ENCODE data around the gene GSDMA.

The GSDMA gene

GRCh38 chr17:39979893-39980350 is 17.1 kb downstream of the GSDMA start:
- H3K9me3 ChIP-seq (ENCODE audit: insufficient read depth, low read length) = no peaks in the 10 kb centered on the region
- H3K9ac ChIP-seq (ENCODE audit: low read length) = peak overlapping the region; percentile 81
- H3K4me2 ChIP-seq (ENCODE audit: low read length) = peak overlapping the region; percentile 68
- TF ChIP-seq CTCF (IDR thresholded peaks at IDR 0.05; ENCODE audit: low read depth, low read length) (no peak; the same call in 1 of the 2 replicates), EZH2phosphoT487 (IDR thresholded peaks at IDR 0.05; ENCODE audit: low read depth) (no peak)
- peaks cover 11% of the 10 kb centered on the region for H3K27me3 ChIP-seq (ENCODE audit: low read depth, low read length)
- H3K36me3 ChIP-seq (replicated peaks; ENCODE audit: low read depth, low read length) = peaks cover 12% of the 10 kb centered on the region
- peaks cover 18% of the 10 kb centered on the region for H4K20me1 ChIP-seq (ENCODE audit: insufficient read depth, low read length)
- peaks cover 32% of the 10 kb centered on the region for H3K79me2 ChIP-seq (ENCODE audit: low read length)
- H2AFZ ChIP-seq (ENCODE audit: low read depth, low read length) = peak overlapping the region; percentile 78
- peak overlapping the region; percentile 34 for H3K27ac ChIP-seq (ENCODE audit: low read length)
- peak overlapping the region; percentile 97 for H3K4me3 ChIP-seq (ENCODE audit: low read length)
- H3K4me1 ChIP-seq (ENCODE audit: low read length) = peaks cover 16% of the 10 kb centered on the region

- H3K79me2 ChIP-seq (ENCODE audit: low read length) = peaks cover 36% of the 10 kb centered on the region
- H3K36me3 ChIP-seq (replicated peaks; ENCODE audit: low read depth, low read length) = peaks cover 17% of the 10 kb centered on the region
- peak within 1 kb of the TSS; percentile 70 for H3K27ac ChIP-seq (ENCODE audit: low read length)
- TF ChIP-seq EZH2phosphoT487 (IDR thresholded peaks at IDR 0.05; ENCODE audit: low read depth) (no peak), CTCF (IDR thresholded peaks at IDR 0.05; ENCODE audit: low read depth, low read length) (peak; percentile 73)
- peak within 1 kb of the TSS; percentile 93 for H3K9ac ChIP-seq (ENCODE audit: low read length)
- peaks cover 5% of the 10 kb centered on the region for H3K27me3 ChIP-seq (ENCODE audit: low read depth, low read length)
- peaks cover 16% of the 10 kb centered on the region for H3K4me1 ChIP-seq (ENCODE audit: low read length)
- peak within 1 kb of the TSS; percentile 78 for H2AFZ ChIP-seq (ENCODE audit: low read depth, low read length)
- peaks cover 18% of the 10 kb centered on the region for H4K20me1 ChIP-seq (ENCODE audit: insufficient read depth, low read length)
- H3K4me2 ChIP-seq (ENCODE audit: low read length) = peak within 1 kb of the TSS; percentile 98
- H3K4me3 ChIP-seq (ENCODE audit: low read length) = peak within 1 kb of the TSS; percentile 97
- H3K9me3 ChIP-seq (ENCODE audit: insufficient read depth, low read length) = no peaks in the 10 kb centered on the region
These were observed 17.8 kb downstream of the GSDMA start, which contains the start of gene PSMD3 for GRCh38 chr17:39980351-39981206. TSS of gene PSMD3 (plus strand) at chr17:39980807. CDS start at chr17:39980971, 164 bp downstream.

- peaks cover 36% of the 10 kb centered on the region for H3K79me2 ChIP-seq (ENCODE audit: low read length)
- peaks cover 21% of the 10 kb centered on the region for H3K36me3 ChIP-seq (replicated peaks; ENCODE audit: low read depth, low read length)
- peak overlapping the region; percentile 97 for H3K4me3 ChIP-seq (ENCODE audit: low read length)
- no peaks in the 10 kb centered on the region for H3K9me3 ChIP-seq (ENCODE audit: insufficient read depth, low read length)
- no peaks in the 10 kb centered on the region for H3K27me3 ChIP-seq (ENCODE audit: low read depth, low read length)
- peak overlapping the region; percentile 70 for H3K27ac ChIP-seq (ENCODE audit: low read length)
- H2AFZ ChIP-seq (ENCODE audit: low read depth, low read length) = no peak overlapping the region
- no peak for TF ChIP-seq EZH2phosphoT487 (IDR thresholded peaks at IDR 0.05; ENCODE audit: low read depth)
- TF ChIP-seq CTCF (IDR thresholded peaks at IDR 0.05; ENCODE audit: low read depth, low read length) = no peak
- peak overlapping the region; percentile 93 for H3K9ac ChIP-seq (ENCODE audit: low read length)
- peak overlapping the region; percentile 98 for H3K4me2 ChIP-seq (ENCODE audit: low read length)
- H4K20me1 ChIP-seq (ENCODE audit: insufficient read depth, low read length) = peaks cover 18% of the 10 kb centered on the region
- H3K4me1 ChIP-seq (ENCODE audit: low read length) = peaks cover 16% of the 10 kb centered on the region
These were observed 18.5 kb downstream of the GSDMA start for GRCh38 chr17:39981207-39981741.

GRCh38 chr17:39981766-39982375 is 19.1 kb downstream of the GSDMA start:
- Histone ChIP-seq H3K4me3 (ENCODE audit: low read length) (peak overlapping the region; percentile 97), H4K20me1 (ENCODE audit: insufficient read depth, low read length) (peaks cover 18% of the 10 kb centered on the region), H3K27ac (ENCODE audit: low read length) (peak overlapping the region; percentile 70; the same call in 1 of the 2 replicates), H3K4me2 (ENCODE audit: low read length) (peak overlapping the region; percentile 98), H2AFZ (ENCODE audit: low read depth, low read length) (no peak overlapping the region), H3K4me1 (ENCODE audit: low read length) (peaks cover 16% of the 10 kb centered on the region), H3K79me2 (ENCODE audit: low read length) (peaks cover 36% of the 10 kb centered on the region), H3K9ac (ENCODE audit: low read length) (peak overlapping the region; percentile 93), H3K36me3 (replicated peaks; ENCODE audit: low read depth, low read length) (peaks cover 27% of the 10 kb centered on the region), H3K27me3 (ENCODE audit: low read depth, low read length) (no peaks in the 10 kb centered on the region), H3K9me3 (ENCODE audit: insufficient read depth, low read length) (no peaks in the 10 kb centered on the region)
- TF ChIP-seq CTCF (IDR thresholded peaks at IDR 0.05; ENCODE audit: low read depth, low read length) = no peak
- TF ChIP-seq EZH2phosphoT487 (IDR thresholded peaks at IDR 0.05; ENCODE audit: low read depth) = no peak
